Common myeloid progenitor, CD34-positive (primary cell): ENCODE results near the gene CHPF.

Experiments used
- CTCF ChIA-PET: fragments of 350-600 bp; sonication (Branson Sonifier 250); formaldehyde crosslinking; loops from one replicate; lab custom pipeline; 2021; ENCODE audit warnings: antibody characterized with exemption; lab: Charles Lee
- POLR2A ChIA-PET: fragments of 350-600 bp; sonication (Branson Sonifier 250); formaldehyde crosslinking; loops from one replicate; lab custom pipeline; 2021; ENCODE audit warnings: antibody characterized with exemption; lab: Charles Lee
- DNase-seq, 3 donors: peaks; one replicate each; pipeline versions ENCODE4 v3.0.0 to v3.0.0-alpha.2; 2013
- H3K27ac ChIP-seq, 2 experiments: 1 replicate in 1 of 2; 2 replicates in 1 of 2; pipeline ENCODE4 v1.7.0; 2013; ENCODE audit warnings: inconsistent platforms in 2 of 2, low read length in 2 of 2, mild to moderate bottlenecking in 2 of 2, low read depth in 1 of 2, moderate library complexity in 1 of 2; ENCODE audit not compliant: severe bottlenecking in 2 of 2, insufficient read depth in 1 of 2, poor library complexity in 1 of 2
- H3K27me3 ChIP-seq, 5 experiments: replicated peaks in 2 of 5; 1 replicate in 3 of 5; 2 replicates in 2 of 5; pipeline versions ENCODE4 v1.6.1 to v1.7.0; 2013; ENCODE audit warnings: low read length in 4 of 5, mild to moderate bottlenecking in 2 of 5, moderate library complexity in 2 of 5, inconsistent platforms in 1 of 5; ENCODE audit not compliant: insufficient read depth in 5 of 5, control insufficient read depth in 4 of 5
- H3K36me3 ChIP-seq, 4 experiments: 1 replicate in 2 of 4; 2 replicates in 2 of 4; pipeline versions ENCODE4 v1.6.1 to v1.7.0; 2013; ENCODE audit warnings: low read length in 3 of 4, control low read depth in 1 of 4, mild to moderate bottlenecking in 1 of 4; ENCODE audit not compliant: control insufficient read depth in 4 of 4, insufficient read depth in 4 of 4
- H3K4me1 ChIP-seq, 4 experiments: 1 replicate in 3 of 4; 2 replicates in 1 of 4; pipeline versions ENCODE4 v1.6.1 to v1.7.1; 2013; ENCODE audit warnings: low read length in 3 of 4, mild to moderate bottlenecking in 3 of 4, control low read depth in 1 of 4, inconsistent platforms in 1 of 4, moderate library complexity in 1 of 4; ENCODE audit not compliant: control insufficient read depth in 4 of 4, insufficient read depth in 4 of 4; ENCODE audit errors: control extremely low read depth in 1 of 4
- H3K4me3 ChIP-seq, 7 experiments: 1 replicate in 4 of 7; 2 replicates in 3 of 7; pipeline versions ENCODE4 v1.5.1 to v1.7.0; 2013; ENCODE audit warnings: mild to moderate bottlenecking in 7 of 7, low read length in 6 of 7, moderate library complexity in 6 of 7, inconsistent platforms in 2 of 7, low read depth in 2 of 7, control low read depth in 1 of 7; ENCODE audit not compliant: insufficient read depth in 4 of 7, control insufficient read depth in 1 of 7; ENCODE audit errors: extremely low read depth in 1 of 7
- H3K9me3 ChIP-seq, 5 experiments: 1 replicate in 4 of 5; 2 replicates in 1 of 5; pipeline versions ENCODE4 v1.6.1 to v1.7.1; 2013; ENCODE audit warnings: low read length in 4 of 5, mild to moderate bottlenecking in 2 of 5, inconsistent platforms in 1 of 5, low read depth in 1 of 5, moderate library complexity in 1 of 5; ENCODE audit not compliant: control insufficient read depth in 4 of 5, insufficient read depth in 2 of 5; ENCODE audit errors: control extremely low read depth in 1 of 5
- WGBS: methylation state at CpG from one replicate; pipeline ENCODE4 v1.1.5; 2013; ENCODE audit not compliant: insufficient coverage; 5-methylcytosine and 5-hydroxymethylcytosine counted together

The CHPF gene

GRCh38 chr2:219490186-219490585 is 53.4 kb downstream of the CHPF start:
- WGBS: 93% methylated on average over 12 of the region's 23 CpGs
- POLR2A ChIA-PET: no interaction called here
- CTCF ChIA-PET: interaction anchor here (1.0 to 60.5 kb wide), 3 partner anchors 15 to 88 kb away, joined by 3 to 1724 read pairs (median 3); partner anchors contain the start of genes ASIC4, CHPF and TMEM198

GRCh38 chr2:219489315-219489714 is 54.3 kb downstream of the CHPF start:
- H3K27ac ChIP-seq: no peak overlapping the region
- H3K36me3 ChIP-seq: no peaks in the 10 kb centered on the region
- no peaks in the 10 kb centered on the region for H3K9me3 ChIP-seq
- WGBS: 87% methylated on average over 9 of the region's 9 CpGs
- no peak overlapping the region for H3K4me3 ChIP-seq
- no peak for DNase-seq
- H3K4me1 ChIP-seq: peaks cover 0 to 7% (median 5%) of the 10 kb centered on the region in 4 experiments
- POLR2A ChIA-PET: no interaction called here
- CTCF ChIA-PET: interaction anchor here (0.6 to 60.5 kb wide), 5 partner anchors 10 to 87 kb away, joined by 3 to 1724 read pairs (median 3); partner anchors contain the start of genes ASIC4, CHPF, GMPPA and TMEM198
- peaks cover 0 to 77% (median 25%) of the 10 kb centered on the region in 5 experiments for H3K27me3 ChIP-seq

More at GRCh38 chr2:219490186-219490585, 53.4 kb downstream of the CHPF start:
- Histone ChIP-seq H3K27me3 (peaks cover 0 to 77% (median 25%) of the 10 kb centered on the region in 5 experiments), H3K27ac (no peak overlapping the region), H3K36me3 (no peaks in the 10 kb centered on the region), H3K4me3 (no peak overlapping the region), H3K9me3 (no peaks in the 10 kb centered on the region), H3K4me1 (peaks cover 0 to under 1% (median 0%) of the 10 kb centered on the region in 4 experiments)
- no peak for DNase-seq
